B cell (primary cell): ENCODE measurements around the gene CHST11.

ENCODE experiments used
- EZH2 ChIP-seq: IDR thresholded peaks from 2 replicates; pipeline ENCODE4 v1.6.1; 2012; ENCODE audit warnings: borderline replicate concordance, low read depth, mild to moderate bottlenecking, moderate library complexity, low read length; ENCODE audit not compliant: insufficient read depth, poor library complexity, severe bottlenecking
- TF ChIP-seq, protein P1 (sequence below): fragments of 200-600 bp; IDR thresholded peaks from one replicate; pipeline ENCODE4 v1.8.0; 2022; ENCODE audit warnings: antibody characterized with exemption, mild to moderate bottlenecking

DNA sequence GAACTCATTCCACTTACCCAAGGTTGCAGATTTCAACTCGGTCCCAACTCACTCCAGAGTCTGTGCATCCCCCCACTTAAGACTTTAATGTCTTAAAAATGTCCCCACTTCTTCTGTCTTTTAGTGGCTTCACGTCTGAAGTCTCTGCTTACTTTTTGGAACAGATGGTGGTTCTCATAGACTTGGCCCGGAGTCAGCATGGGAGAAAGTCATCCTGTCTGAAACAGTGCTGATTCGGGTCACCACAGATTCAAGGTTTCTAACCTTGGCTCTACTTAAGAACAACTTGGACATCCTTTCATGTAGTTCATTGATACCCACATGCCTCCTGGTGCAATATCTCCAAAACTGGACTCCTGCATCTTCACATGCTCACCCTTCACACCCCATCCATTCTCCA is 26.0 kb downstream of the CHST11 start:
- TF ChIP-seq, protein P1, sequence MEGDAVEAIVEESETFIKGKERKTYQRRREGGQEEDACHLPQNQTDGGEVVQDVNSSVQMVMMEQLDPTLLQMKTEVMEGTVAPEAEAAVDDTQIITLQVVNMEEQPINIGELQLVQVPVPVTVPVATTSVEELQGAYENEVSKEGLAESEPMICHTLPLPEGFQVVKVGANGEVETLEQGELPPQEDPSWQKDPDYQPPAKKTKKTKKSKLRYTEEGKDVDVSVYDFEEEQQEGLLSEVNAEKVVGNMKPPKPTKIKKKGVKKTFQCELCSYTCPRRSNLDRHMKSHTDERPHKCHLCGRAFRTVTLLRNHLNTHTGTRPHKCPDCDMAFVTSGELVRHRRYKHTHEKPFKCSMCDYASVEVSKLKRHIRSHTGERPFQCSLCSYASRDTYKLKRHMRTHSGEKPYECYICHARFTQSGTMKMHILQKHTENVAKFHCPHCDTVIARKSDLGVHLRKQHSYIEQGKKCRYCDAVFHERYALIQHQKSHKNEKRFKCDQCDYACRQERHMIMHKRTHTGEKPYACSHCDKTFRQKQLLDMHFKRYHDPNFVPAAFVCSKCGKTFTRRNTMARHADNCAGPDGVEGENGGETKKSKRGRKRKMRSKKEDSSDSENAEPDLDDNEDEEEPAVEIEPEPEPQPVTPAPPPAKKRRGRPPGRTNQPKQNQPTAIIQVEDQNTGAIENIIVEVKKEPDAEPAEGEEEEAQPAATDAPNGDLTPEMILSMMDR, result no peak
- TF ChIP-seq EZH2, result no peak
